Tibial nerve (tissue), 4 donors: ENCODE data around the gene KIF26A.

Experiments
- CTCF ChIP-seq, 5 experiments: fragments of 200-600 bp in 3 of 5; fragments of 450-650 bp in 2 of 5; sonication (generic) in 3 of 5; IDR thresholded peaks; one replicate each; pipeline ENCODE4 v1.5.1; 2016 to 2019; ENCODE audit warnings: antibody characterized with exemption in 5 of 5, mild to moderate bottlenecking in 3 of 5, moderate library complexity in 2 of 5
- EP300 ChIP-seq, 2 donors: sonication (generic); formaldehyde crosslinking; IDR thresholded peaks; one replicate each; pipeline ENCODE4 v1.6.1; 2017; ENCODE audit warnings: antibody characterized with exemption in 2 of 2, mild to moderate bottlenecking in 1 of 2
- POLR2A ChIP-seq, 2 donors: fragments of 450-650 bp; IDR thresholded peaks; one replicate each; pipeline ENCODE4 v1.6.1; 2017; ENCODE audit warnings: antibody characterized with exemption in 2 of 2, mild to moderate bottlenecking in 2 of 2, moderate library complexity in 2 of 2

- TF ChIP-seq CTCF (IDR thresholded peaks at IDR 0.05) = no peak
- TF ChIP-seq EP300 (IDR thresholded peaks at IDR 0.05) = no peak
- TF ChIP-seq POLR2A (IDR thresholded peaks at IDR 0.05) = no peak
These were observed 52.1 kb downstream of the KIF26A start for GRCh38 chr14:104190396-104191000.
